Adrenal gland (tissue), 5 donors: ENCODE data around the gene TENM4.

ENCODE experiments used
- CTCF ChIP-seq, 6 experiments: fragments of 450-650 bp in 4 of 6; fragments of 200-600 bp in 2 of 6; sonication (generic) in 1 of 6; IDR thresholded peaks; 1 replicate in 5 of 6; 2 replicates in 1 of 6; pipeline versions ENCODE4 v1.5.1 to v1.8.0; 2016 to 2021; ENCODE audit warnings: antibody characterized with exemption in 6 of 6, mild to moderate bottlenecking in 2 of 6, moderate library complexity in 1 of 6
- POLR2A ChIP-seq, 2 donors: fragments of 450-650 bp; IDR thresholded peaks; one replicate each; pipeline ENCODE4 v1.6.1; 2017; ENCODE audit warnings: antibody characterized with exemption in 2 of 2, mild to moderate bottlenecking in 2 of 2, moderate library complexity in 1 of 2
- donor health status: DM: no; HTN: no; CAD: no.

GRCh38 chr11:79263001-79263400 is 177.8 kb downstream of the TENM4 start:
- TF ChIP-seq POLR2A (IDR thresholded peaks at IDR 0.05) (no peak), CTCF (IDR thresholded peaks at IDR 0.05) (no peak)
